HepG2 (cell line): ENCODE results near the gene TRPV2. TPM values are rescaled to one million over a fixed set of nuclear protein-coding genes. Genes with fewer than 3 reads are reported as not detected.
A peak's percentile ranks its signal among the peaks of the same experiment; 100 is the strongest.

Source experiments
- AHR ChIP-seq: IDR thresholded peaks from 2 replicates; pipeline ENCODE4 v1.6.1; 2018; ENCODE audit warnings: missing genetic modification reagents, missing compliant biosample characterization
- CC2D1A ChIP-seq: sonication (generic); formaldehyde crosslinking; IDR thresholded peaks from 2 replicates; pipeline ENCODE4 v1.8.1; 2023; ENCODE audit warnings: mild to moderate bottlenecking, missing genetic modification reagents
- EEA1 ChIP-seq: sonication (generic); formaldehyde crosslinking; IDR thresholded peaks from 2 replicates; pipeline ENCODE4 v1.5.1; 2020; ENCODE audit warnings: mild to moderate bottlenecking, missing genetic modification reagents, borderline replicate concordance
- ERF ChIP-seq: IDR thresholded peaks from 2 replicates; pipeline ENCODE4 v1.6.1; 2018; ENCODE audit warnings: missing biosample characterization, missing genetic modification reagents
- FOXJ3 ChIP-seq: sonication (generic); formaldehyde crosslinking; IDR thresholded peaks from 2 replicates; pipeline ENCODE4 v1.4.0; 2020; ENCODE audit warnings: missing genetic modification reagents, mild to moderate bottlenecking, borderline replicate concordance
- GATAD1 ChIP-seq: IDR thresholded peaks from 2 replicates; pipeline ENCODE4 v1.6.1; 2016; ENCODE audit warnings: missing genetic modification reagents, missing compliant biosample characterization
- JARID2 ChIP-seq: sonication (generic); formaldehyde crosslinking; IDR thresholded peaks from 2 replicates; pipeline ENCODE4 v1.8.1; 2023; ENCODE audit warnings: missing genetic modification reagents, inconsistent platforms; ENCODE audit not compliant: insufficient replicate concordance
- MED8 ChIP-seq: sonication (generic); formaldehyde crosslinking; IDR thresholded peaks from 2 replicates; pipeline ENCODE4 v1.8.1; 2023; ENCODE audit warnings: mild to moderate bottlenecking, missing genetic modification reagents; ENCODE audit not compliant: insufficient replicate concordance
- NFIB ChIP-seq: sonication (generic); formaldehyde crosslinking; IDR thresholded peaks from 2 replicates; pipeline ENCODE4 v1.9.0; 2021; ENCODE audit warnings: missing genetic modification reagents, mild to moderate bottlenecking, borderline replicate concordance
- PAWR ChIP-seq: sonication (generic); formaldehyde crosslinking; IDR thresholded peaks from 2 replicates; pipeline ENCODE4 v1.4.0; 2020; ENCODE audit warnings: missing genetic modification reagents, mild to moderate bottlenecking, borderline replicate concordance
- RARA ChIP-seq: IDR thresholded peaks from 2 replicates; pipeline ENCODE4 v1.6.1; 2016; ENCODE audit warnings: missing genetic modification reagents, missing compliant biosample characterization
- SOX6 ChIP-seq, 2 experiments: fragments of 450-650 bp in 1 of 2; sonication (generic) in 1 of 2; formaldehyde crosslinking in 1 of 2; IDR thresholded peaks; 2 replicates each; pipeline versions ENCODE4 v1.4.0 to v1.6.1; 2017 to 2020; ENCODE audit warnings: antibody characterized with exemption in 1 of 2, mild to moderate bottlenecking in 1 of 2, missing genetic modification reagents in 1 of 2
- SUZ12 ChIP-seq: fragments of 150-350 bp; IDR thresholded peaks from 2 replicates; pipeline ENCODE4 v1.6.1; 2014; ENCODE audit warnings: low read depth, low read length
- TCF12 ChIP-seq, 2 experiments: fragments of 450-650 bp in 1 of 2; sonication (generic) in 1 of 2; formaldehyde crosslinking in 1 of 2; IDR thresholded peaks; 2 replicates each; pipeline versions ENCODE4 v1.6.1 to v1.8.0; 2017 to 2022; ENCODE audit warnings: antibody characterized with exemption in 1 of 2, mild to moderate bottlenecking in 1 of 2, missing genetic modification reagents in 1 of 2, moderate library complexity in 1 of 2
- TRIM24 ChIP-seq: sonication (generic); formaldehyde crosslinking; IDR thresholded peaks from 2 replicates; pipeline ENCODE4 v1.8.0; 2022; ENCODE audit warnings: mild to moderate bottlenecking, missing genetic modification reagents
- ZKSCAN8 ChIP-seq: IDR thresholded peaks from 2 replicates; pipeline ENCODE4 v1.6.1; 2016; ENCODE audit warnings: borderline replicate concordance, missing genetic modification reagents, missing compliant biosample characterization
- ZNF235 ChIP-seq: sonication (generic); formaldehyde crosslinking; IDR thresholded peaks from 2 replicates; pipeline ENCODE4 v1.8.1; 2023; ENCODE audit warnings: mild to moderate bottlenecking, missing genetic modification reagents, borderline replicate concordance
- ZNF577 ChIP-seq: sonication (generic); formaldehyde crosslinking; IDR thresholded peaks from 2 replicates; pipeline ENCODE4 v1.4.0; 2020; ENCODE audit warnings: mild to moderate bottlenecking, low read depth, missing genetic modification reagents, borderline replicate concordance
- ZNF607 ChIP-seq: sonication (generic); formaldehyde crosslinking; IDR thresholded peaks from 2 replicates; pipeline ENCODE4 v1.5.1; 2020; ENCODE audit warnings: missing genetic modification reagents, mild to moderate bottlenecking, borderline replicate concordance
- ZSCAN20 ChIP-seq: sonication (generic); formaldehyde crosslinking; IDR thresholded peaks from 2 replicates; pipeline ENCODE4 v1.4.0; 2020; ENCODE audit warnings: missing genetic modification reagents, mild to moderate bottlenecking, borderline replicate concordance
- polyA plus RNA-seq, 8 experiments: library from polyadenylated mRNA; depleted of rRNA in 3 of 8; stranded (reverse) in 7 of 8; unstranded in 1 of 8; fragments of >200 nt; fragmentation: Illumina TruSeq in 4 of 8; extraction: Trizol in 4 of 8; gene quantifications; 2 replicates each; pipeline versions ENCODE4 v1.2.1 to v1.2.3, GENCODE V29; 2011 to 2016; ENCODE audit warnings: low read depth in 4 of 8, missing spikeins in 1 of 8, mixed read lengths in 1 of 8; ENCODE audit not compliant: insufficient read depth in 1 of 8
- total RNA-seq, 5 experiments: library from RNA; depleted of rRNA; stranded (reverse); fragments of >200 nt; fragmentation: Illumina TruSeq; extraction: Trizol; gene quantifications; 2 replicates each; pipeline ENCODE4 v1.2.3, GENCODE V29; 2016; ENCODE audit warnings: low read depth in 1 of 5
- TF ChIP-seq, protein P1 (sequence below), 2 experiments: sonication (generic) in 1 of 2; formaldehyde crosslinking in 1 of 2; IDR thresholded peaks; 2 replicates each; pipeline versions ENCODE4 v1.5.1 to v1.6.1; 2011 to 2020; ENCODE audit warnings: borderline replicate concordance in 1 of 2, low read depth in 1 of 2, low read length in 1 of 2, mild to moderate bottlenecking in 1 of 2, missing genetic modification reagents in 1 of 2, moderate library complexity in 1 of 2
- TF ChIP-seq, protein P2 (sequence below): sonication (generic); formaldehyde crosslinking; IDR thresholded peaks from 2 replicates; pipeline ENCODE4 v1.4.0; 2020; ENCODE audit warnings: missing genetic modification reagents, borderline replicate concordance
- TF ChIP-seq, protein P3 (sequence below): sonication (generic); formaldehyde crosslinking; IDR thresholded peaks from 2 replicates; pipeline ENCODE4 v1.8.1; 2023; ENCODE audit warnings: mild to moderate bottlenecking, missing genetic modification reagents

TRPV2 gene
- total and polyA plus RNA-seq, 2 of the 13 experiments (the other 11 are each of a cell fraction or from before 2014, with no cell fraction given) = 13.6 to 21.3 TPM

DNA sequence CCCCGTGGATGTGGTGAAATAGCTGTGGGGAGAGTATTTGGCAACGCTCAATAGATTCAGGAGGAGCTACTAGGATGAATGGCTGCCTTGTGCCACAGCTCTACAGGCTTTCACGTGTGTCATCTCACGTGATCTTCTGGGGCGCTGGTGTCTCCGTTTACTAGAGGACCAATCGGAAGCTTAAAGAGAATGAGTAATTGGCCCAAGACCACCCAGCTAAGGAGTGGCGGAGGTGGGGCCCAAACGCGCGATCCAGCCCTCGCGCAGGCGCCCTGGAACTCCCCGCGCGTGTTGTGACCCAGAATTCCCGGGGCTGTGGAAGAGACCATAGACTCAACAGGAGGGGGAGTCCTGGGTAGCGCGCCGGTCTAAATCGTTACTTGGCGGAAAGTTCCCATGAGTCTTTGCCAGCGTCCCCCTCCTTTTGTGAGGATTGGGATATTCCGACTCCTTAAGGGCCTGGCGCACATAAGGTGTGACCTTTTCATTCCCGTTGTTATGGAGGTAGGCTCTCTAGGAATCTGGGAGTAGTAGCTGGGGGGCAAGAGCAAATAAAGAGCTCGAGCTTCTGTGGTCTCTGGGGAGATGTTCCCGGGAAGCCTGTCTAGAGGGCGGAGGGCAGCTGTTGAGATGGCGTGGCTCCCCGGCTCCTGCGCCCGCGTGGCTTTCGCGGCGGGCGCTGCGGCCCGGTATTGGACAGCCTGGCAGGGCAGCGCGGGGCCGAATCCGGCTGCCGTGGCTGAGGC is 23.4 kb downstream of the TRPV2 start (continued):
- no peak for TF ChIP-seq SOX6 (IDR thresholded peaks at IDR 0.05)
- peak; percentile 42; the same call in 1 of the 2 replicates for TF ChIP-seq SOX6 (CRISPR knock-in tag; IDR thresholded peaks at IDR 0.05)
- TF ChIP-seq ZSCAN20 (CRISPR knock-in tag) = no peak
- no peak for TF ChIP-seq EEA1 (CRISPR knock-in tag)
- peak; percentile 75; the same call in 1 of the 2 replicates for TF ChIP-seq ZKSCAN8
- TF ChIP-seq ZNF607 (CRISPR knock-in tag) = no peak
- peak; percentile 64 for TF ChIP-seq RARA
- no peak for TF ChIP-seq MED8 (CRISPR knock-in tag)
- TF ChIP-seq, protein P1, sequence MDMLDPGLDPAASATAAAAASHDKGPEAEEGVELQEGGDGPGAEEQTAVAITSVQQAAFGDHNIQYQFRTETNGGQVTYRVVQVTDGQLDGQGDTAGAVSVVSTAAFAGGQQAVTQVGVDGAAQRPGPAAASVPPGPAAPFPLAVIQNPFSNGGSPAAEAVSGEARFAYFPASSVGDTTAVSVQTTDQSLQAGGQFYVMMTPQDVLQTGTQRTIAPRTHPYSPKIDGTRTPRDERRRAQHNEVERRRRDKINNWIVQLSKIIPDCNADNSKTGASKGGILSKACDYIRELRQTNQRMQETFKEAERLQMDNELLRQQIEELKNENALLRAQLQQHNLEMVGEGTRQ (IDR thresholded peaks at IDR 0.05; ENCODE audit: low read depth, low read length) = peak; percentile 91
- TF ChIP-seq, protein P1 (CRISPR knock-in tag; IDR thresholded peaks at IDR 0.05; ENCODE audit: borderline replicate concordance) = peak; percentile 91; the same call in 1 of the 2 replicates
- TF ChIP-seq NFIB (CRISPR knock-in tag) = no peak
- peak; percentile 38; the same call in 1 of the 2 replicates for TF ChIP-seq SUZ12
- peak; percentile 86 for TF ChIP-seq GATAD1 (CRISPR knock-in tag)
- no peak for TF ChIP-seq JARID2 (CRISPR knock-in tag)
- TF ChIP-seq, protein P2, sequence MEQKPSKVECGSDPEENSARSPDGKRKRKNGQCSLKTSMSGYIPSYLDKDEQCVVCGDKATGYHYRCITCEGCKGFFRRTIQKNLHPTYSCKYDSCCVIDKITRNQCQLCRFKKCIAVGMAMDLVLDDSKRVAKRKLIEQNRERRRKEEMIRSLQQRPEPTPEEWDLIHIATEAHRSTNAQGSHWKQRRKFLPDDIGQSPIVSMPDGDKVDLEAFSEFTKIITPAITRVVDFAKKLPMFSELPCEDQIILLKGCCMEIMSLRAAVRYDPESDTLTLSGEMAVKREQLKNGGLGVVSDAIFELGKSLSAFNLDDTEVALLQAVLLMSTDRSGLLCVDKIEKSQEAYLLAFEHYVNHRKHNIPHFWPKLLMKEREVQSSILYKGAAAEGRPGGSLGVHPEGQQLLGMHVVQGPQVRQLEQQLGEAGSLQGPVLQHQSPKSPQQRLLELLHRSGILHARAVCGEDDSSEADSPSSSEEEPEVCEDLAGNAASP (CRISPR knock-in tag) = peak; percentile 48; the same call in 1 of the 2 replicates
- TF ChIP-seq CC2D1A (CRISPR knock-in tag) = no peak
- TF ChIP-seq AHR (CRISPR knock-in tag) = peak; percentile 32; the same call in 1 of the 2 replicates
- no peak for TF ChIP-seq PAWR (CRISPR knock-in tag)
- no peak; the same call in 1 of the 2 replicates for TF ChIP-seq FOXJ3 (CRISPR knock-in tag)
- no peak for TF ChIP-seq TRIM24 (CRISPR knock-in tag)
- TF ChIP-seq, protein P3, sequence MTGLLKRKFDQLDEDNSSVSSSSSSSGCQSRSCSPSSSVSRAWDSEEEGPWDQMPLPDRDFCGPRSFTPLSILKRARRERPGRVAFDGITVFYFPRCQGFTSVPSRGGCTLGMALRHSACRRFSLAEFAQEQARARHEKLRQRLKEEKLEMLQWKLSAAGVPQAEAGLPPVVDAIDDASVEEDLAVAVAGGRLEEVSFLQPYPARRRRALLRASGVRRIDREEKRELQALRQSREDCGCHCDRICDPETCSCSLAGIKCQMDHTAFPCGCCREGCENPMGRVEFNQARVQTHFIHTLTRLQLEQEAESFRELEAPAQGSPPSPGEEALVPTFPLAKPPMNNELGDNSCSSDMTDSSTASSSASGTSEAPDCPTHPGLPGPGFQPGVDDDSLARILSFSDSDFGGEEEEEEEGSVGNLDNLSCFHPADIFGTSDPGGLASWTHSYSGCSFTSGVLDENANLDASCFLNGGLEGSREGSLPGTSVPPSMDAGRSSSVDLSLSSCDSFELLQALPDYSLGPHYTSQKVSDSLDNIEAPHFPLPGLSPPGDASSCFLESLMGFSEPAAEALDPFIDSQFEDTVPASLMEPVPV = no peak
- TF ChIP-seq ZNF577 (CRISPR knock-in tag) = no peak
- no peak for TF ChIP-seq TCF12 (IDR thresholded peaks at IDR 0.05)
- TF ChIP-seq TCF12 (CRISPR knock-in tag; IDR thresholded peaks at IDR 0.05) = no peak
- peak; percentile 6; the same call in 1 of the 2 replicates for TF ChIP-seq ZNF235
- TF ChIP-seq ERF (CRISPR knock-in tag) = no peak; the same call in 1 of the 2 replicates
